SK-N-SH treated with all-trans-retinoic acid at 6 μM for 48 hours (cell line): ENCODE measurements around the gene RIMBP2.

Experiments used
- TF ChIP-seq, protein P1 (sequence below): fragments of 250-450 bp; sonication (Bioruptor Pico); IDR thresholded peaks from 2 replicates; pipeline ENCODE4 v1.8.0; 2021; ENCODE audit warnings: low read depth, mild to moderate bottlenecking, moderate library complexity, borderline replicate concordance
- TF ChIP-seq, protein P2 (sequence below): fragments of 250-450 bp; sonication (Bioruptor Pico); IDR thresholded peaks from 2 replicates; pipeline ENCODE4 v1.5.1; 2021; ENCODE audit warnings: mild to moderate bottlenecking, moderate library complexity

The RIMBP2 gene

GRCh38 chr12:130347588-130347987 is 368.5 kb downstream of the RIMBP2 start (continued):
- TF ChIP-seq, protein P1, sequence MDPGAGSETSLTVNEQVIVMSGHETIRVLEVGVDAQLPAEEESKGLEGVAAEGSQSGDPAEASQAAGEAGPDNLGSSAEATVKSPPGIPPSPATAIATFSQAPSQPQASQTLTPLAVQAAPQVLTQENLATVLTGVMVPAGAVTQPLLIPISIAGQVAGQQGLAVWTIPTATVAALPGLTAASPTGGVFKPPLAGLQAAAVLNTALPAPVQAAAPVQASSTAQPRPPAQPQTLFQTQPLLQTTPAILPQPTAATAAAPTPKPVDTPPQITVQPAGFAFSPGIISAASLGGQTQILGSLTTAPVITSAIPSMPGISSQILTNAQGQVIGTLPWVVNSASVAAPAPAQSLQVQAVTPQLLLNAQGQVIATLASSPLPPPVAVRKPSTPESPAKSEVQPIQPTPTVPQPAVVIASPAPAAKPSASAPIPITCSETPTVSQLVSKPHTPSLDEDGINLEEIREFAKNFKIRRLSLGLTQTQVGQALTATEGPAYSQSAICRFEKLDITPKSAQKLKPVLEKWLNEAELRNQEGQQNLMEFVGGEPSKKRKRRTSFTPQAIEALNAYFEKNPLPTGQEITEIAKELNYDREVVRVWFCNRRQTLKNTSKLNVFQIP (CRISPR knock-in tag) = no peak
- TF ChIP-seq, protein P2, sequence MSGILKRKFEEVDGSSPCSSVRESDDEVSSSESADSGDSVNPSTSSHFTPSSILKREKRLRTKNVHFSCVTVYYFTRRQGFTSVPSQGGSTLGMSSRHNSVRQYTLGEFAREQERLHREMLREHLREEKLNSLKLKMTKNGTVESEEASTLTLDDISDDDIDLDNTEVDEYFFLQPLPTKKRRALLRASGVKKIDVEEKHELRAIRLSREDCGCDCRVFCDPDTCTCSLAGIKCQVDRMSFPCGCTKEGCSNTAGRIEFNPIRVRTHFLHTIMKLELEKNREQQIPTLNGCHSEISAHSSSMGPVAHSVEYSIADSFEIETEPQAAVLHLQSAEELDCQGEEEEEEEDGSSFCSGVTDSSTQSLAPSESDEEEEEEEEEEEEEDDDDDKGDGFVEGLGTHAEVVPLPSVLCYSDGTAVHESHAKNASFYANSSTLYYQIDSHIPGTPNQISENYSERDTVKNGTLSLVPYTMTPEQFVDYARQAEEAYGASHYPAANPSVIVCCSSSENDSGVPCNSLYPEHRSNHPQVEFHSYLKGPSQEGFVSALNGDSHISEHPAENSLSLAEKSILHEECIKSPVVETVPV (CRISPR knock-in tag) = no peak
